ENCODE data around the gene ESRP2.

Gene ESRP2

DNA sequence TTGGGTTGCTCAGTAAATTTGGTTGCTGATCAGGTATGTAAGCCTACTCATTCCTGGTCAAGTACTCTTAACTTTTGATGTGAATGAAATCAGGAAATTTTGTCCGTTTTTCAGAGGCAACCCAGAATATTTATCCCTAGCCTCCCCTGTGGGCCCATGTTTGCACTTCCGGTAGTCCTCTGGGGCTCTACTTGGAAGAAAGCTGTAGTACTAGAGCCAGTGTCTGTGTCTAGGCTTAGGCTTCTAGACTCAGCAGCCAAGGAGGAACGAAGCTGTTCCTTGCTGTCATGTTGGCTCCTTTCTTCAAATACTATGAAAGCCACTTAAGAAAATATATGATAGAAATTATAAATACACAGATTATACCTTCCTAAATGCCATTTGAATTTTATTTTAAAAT is 21.2 kb downstream of the ESRP2 start:
- DNase-seq = no peak

DNA sequence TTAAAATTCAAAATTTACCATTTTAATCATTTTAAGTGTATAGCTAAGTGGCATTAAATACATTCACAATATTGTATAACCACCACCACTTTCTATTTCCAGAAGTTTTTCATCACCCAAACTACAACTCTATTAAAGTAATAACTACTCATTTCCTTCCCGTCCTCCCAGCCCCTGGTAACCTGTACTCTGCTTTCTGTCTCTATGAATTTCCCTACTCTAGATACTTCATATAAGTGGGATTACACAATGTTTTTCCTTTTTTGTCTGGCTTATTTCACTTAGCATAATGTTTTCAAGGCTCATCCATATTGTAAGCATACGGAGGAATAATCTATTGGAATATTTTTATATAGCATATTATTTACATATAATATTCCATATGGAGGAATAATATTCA is 29.7 kb downstream of the ESRP2 start:
- no peak for DNase-seq

DNA sequence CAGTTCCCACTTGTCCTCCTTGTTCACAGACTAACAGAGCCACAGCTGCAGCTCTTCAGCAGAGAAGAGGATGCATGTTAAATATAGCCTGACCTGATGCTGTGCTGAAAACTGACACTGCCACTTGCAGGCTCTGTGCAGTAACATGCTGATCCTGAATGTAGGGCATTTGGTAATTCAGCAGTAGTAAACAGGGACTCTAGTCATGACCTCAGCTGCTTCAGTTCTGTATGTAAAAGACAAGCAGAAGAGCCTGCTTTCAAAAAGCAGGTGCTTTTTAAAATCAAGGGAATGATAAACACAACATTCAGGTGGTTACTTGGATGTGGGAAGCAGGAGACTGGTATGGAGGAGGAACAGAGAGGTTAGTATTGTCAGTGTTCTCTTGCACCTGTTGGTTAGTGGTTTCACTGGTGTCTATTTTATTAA is 33.8 kb downstream of the ESRP2 start:
- DNase-seq = no peak

DNA sequence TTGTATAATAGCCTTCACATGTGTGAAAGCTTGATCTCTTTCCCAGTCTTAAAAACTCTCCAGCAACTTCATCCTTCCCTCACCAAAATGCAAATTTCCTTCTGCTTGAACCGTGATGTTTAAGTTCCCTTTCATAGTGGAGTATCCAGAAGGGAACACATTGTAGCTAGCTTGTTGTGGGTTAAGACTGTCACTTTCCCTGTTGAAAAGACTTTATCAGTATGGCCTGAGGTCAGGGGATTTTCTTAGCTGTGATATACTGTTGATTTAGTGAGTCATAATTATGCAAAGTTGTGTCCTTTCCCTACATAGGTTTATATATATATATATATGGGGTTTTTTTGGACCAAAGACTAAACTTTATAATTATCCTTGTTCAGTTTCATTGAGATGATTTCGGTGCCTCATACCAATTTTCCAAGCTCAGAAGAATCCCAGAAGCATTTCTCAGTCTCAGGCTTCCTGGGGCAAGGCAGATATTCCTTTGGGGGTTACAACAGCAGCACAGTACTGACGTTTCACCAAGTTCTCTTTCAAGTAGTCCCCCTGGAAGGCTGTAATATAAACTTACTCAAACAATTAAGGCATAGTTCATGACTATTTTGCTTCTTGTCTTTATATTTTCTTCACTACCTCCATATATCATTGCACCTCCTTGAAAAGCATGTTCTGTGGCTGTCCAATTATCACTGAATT is 35.7 kb downstream of the ESRP2 start:
- DNase-seq = no peak

DNA sequence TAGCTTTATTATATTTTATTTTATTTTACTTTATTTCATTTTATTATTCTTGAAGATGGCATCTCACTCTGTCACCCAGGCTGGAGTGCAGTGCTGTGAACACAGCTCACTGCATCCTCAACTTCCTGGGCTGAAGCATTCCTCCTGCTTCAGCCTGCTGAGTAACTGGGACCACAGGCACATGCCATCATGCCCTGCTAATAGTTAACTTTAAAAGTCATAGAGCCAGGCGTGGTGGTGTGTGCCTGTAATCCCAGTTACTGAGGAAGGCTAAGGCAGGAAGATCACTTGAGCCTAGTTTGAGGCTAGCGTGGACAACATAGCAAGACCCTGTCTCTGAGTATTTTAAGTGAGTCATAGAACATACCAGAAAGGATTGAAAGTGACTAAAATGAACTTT is 38.7 kb downstream of the ESRP2 start:
- DNase-seq = no peak

DNA sequence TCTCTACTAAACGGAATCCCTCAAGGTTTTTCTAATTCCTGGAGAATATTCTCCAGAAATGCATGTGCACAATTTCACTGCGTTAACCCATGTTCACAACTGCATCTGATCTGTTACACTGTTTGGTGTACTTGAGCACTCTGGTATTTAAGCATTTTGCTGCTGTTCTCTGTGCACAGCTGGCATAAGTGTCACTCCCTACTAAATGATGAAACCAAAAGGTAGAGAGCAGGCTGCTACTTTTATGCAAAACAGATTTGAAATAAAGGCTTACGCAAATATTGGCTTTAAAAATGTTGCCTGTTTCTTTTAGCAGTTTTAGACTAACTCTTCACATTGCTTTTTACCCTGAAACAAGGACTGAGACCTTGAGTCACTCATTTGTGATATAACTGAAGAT is 41.7 kb downstream of the ESRP2 start:
- DNase-seq = no peak

DNA sequence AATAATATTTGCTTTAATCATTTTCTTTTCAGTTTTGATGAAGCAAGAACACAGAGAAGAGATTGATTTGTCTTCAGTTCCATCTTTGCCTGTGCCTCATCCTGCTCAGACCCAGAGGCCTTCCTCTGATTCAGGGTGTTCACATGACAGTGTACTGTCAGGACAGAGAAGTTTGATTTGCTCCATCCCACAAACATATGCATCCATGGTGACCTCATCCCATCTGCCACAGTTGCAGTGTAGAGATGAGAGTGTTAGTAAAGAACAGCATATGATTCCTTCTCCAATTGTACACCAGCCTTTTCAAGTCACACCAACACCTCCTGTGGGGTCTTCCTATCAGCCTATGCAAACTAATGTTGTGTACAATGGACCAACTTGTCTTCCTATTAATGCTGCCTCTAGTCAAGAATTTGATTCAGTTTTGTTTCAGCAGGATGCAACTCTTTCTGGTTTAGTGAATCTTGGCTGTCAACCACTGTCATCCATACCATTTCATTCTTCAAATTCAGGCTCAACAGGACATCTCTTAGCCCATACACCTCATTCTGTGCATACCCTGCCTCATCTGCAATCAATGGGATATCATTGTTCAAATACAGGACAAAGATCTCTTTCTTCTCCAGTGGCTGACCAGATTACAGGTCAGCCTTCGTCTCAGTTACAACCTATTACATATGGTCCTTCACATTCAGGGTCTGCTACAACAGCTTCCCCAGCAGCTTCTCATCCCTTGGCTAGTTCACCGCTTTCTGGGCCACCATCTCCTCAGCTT is 45.0 kb downstream of the ESRP2 start:
- DNase-seq = no peak

DNA sequence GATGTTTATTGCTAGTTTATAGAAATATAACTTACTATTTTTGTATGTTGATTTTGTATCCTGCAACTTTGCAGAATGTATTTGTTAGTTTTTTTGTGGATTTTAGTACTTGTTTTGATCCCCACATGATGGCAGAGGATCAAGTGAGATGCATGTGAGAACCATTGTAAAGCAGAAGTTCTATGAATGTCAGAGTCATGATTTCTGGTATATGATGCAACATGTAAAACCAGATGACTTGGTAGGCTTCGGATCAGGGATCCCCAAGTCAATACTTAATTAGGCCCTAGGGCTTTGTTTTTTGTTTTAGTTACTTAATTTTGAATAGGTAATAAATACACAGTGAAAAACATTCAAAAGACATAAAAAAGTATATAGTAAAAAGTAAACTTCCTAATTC is 45.8 kb downstream of the ESRP2 start:
- DNase-seq = no peak

DNA sequence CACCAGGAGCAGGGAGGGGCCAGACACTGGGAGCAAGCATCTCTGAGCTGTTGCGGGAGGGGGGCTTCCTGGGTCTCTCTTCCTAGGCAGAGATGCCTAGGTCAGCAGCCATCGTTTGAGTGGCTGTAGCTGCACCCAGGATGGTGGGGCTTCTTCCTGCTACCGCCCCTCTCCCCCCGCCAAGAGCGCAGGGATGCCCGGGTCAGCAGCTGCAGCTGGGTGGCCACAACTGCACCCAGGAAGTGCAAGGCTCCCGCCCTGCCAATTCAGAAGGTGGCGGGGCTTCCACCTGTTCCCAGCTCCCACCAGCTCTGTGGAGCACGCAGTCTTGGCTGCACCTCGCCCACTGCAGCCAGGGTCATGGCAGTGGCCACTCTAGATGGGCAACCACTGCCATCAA is 47.8 kb downstream of the ESRP2 start:
- no peak for DNase-seq

DNA sequence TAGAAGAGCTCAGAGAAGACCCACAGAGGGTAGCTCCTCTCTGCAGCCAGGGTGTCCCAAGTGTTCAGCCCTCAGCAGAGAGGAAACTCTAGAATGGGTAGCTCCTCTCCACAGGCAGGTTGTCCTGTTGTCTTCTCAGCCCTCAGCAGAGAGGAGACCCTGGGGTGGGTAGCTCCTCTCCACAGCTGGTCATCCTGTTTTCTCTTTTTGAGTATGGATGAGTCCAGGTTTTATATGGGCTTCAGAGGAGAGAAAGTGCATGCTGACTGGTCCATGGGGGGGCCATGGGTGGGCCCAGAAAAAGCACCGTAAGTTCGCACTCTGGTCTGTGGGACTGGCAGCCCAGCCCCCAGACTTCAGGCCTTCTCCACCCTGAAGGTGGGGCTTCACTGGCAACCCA is 48.4 kb downstream of the ESRP2 start:
- no peak for DNase-seq

DNA sequence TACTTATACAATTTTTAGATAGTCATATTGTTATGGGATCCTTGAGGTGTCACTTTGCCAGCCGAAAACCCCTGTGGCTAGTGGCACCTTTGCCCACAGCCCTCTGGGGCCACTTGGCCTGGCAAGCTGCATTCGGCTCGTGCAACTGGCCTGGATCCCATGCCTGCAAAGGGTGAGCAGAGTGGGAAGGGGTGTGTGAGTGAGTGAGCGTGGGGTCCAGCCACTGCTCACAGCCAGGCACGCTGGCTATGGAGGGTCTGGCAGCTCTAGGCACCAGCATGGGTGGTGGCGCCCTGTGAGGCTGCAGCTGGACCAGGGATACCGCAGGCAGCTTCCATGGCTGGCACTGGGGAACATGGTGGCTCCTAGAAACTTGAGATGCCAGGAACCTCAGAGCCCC is 49.0 kb downstream of the ESRP2 start:
- DNase-seq = no peak

DNA sequence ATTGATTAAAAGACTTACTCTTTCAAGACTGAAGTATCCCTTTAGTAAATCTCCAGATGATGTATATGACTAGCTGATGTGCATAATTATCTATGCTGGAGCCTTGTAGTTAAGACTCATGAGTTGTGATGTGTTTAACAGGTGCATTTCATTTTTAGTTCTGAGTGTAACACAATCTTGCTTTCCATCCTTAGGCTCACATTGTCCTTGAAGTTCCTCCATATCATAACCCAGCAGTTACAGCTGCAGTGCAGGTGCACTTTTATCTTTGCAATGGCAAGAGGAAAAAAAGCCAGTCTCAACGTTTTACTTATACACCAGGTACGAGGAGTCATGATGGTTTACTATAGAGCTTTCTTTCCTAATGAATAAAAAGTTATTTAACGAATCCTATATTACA is 52.9 kb downstream of the ESRP2 start:
- no peak for DNase-seq

DNA sequence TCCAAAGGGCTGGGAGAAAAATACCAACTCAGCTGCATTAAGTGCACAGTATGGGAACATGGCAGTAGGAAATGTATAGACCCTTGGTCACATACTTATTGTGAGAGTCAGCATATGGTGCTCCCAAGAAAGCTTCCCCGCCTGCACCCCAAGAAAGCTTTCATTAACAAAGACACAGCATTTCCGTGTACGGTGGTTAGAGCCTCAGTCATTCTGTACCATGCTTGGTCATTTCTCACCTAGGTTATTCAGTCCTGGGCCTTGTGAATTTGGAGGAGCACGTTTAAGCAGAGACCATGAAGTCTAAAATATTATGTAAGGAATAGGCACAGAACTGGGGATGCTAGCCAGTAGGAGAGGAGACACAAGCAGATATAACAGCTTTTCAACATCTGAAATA is 56.1 kb downstream of the ESRP2 start:
- no peak for DNase-seq

DNA sequence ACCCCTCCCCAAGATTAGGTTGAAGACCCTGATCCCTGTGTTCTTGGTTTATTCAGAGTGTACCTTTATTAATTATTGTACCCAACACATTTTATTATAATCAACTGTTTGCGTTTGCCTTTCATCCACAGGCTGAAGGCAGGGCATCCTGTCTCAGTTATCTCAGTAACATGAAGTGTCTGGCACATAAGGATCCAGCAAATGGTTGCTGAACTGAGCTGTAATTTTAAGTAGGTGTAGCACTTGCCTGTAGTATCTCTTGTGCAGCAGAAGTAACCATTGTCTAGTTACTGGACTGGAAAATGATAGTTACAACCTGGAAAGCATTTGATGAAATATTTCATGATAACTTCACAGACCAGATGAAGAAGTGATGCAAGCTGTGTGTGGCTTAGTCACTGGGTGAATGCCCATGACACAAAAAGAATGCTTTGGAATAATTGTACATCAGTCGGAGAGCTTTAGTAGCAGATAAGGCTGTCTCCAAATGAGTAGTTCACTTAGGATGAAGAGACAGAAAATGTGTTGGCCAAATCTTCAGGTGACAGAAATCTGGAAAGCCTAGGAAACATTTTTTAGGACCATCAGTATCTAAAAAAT is 56.6 kb downstream of the ESRP2 start:
- DNase-seq = no peak

Data from stimulated activated naive CD4-positive, alpha-beta T cell treated with Interleukin-2 at 50 U/mL for 16 hours (primary cell).